ENCODE measurements around the gene AKAP9. TPM values are rescaled to one million over a fixed set of nuclear protein-coding genes. Genes with fewer than 3 reads are reported as not detected.
"Not testable (repeated sequence)": the region's sequence is repeated elsewhere in the genome, so short reads cannot be mapped to it uniquely, and the experiment has no call there.

AKAP9 gene
- total RNA-seq, 6 experiments from 2014 or later, result 24.6 to 30.4 (median 26.4) TPM

GRCh38 chr7:91973639-91974038 is 33.0 kb downstream of the AKAP9 start:
- TF ChIP-seq CTCF (IDR thresholded peaks at IDR 0.05), result no peak
- DNase-seq, result no peak
- H3K27ac Mint-ChIP-seq, result no peak overlapping the region
- H3K4me3 Mint-ChIP-seq, result no peak overlapping the region
- H3K36me3 Mint-ChIP-seq (ENCODE audit: low read depth), result no peaks in the 10 kb centered on the region; the same call in 1 of the 2 replicates
- no peaks in the 10 kb centered on the region for H3K9me3 Mint-ChIP-seq
- H3K4me1 Mint-ChIP-seq (ENCODE audit: low read depth), result peaks cover 8% of the 10 kb centered on the region; the same call in 1 of the 2 replicates
- H3K27me3 Mint-ChIP-seq (ENCODE audit: insufficient read depth), result no peaks in the 10 kb centered on the region

GRCh38 chr7:91974066-91974465 is 33.4 kb downstream of the AKAP9 start:
- H3K4me3 Mint-ChIP-seq, result no peak overlapping the region
- DNase-seq, result no peak
- H3K9me3 Mint-ChIP-seq, result no peaks in the 10 kb centered on the region
- no peak for TF ChIP-seq CTCF (IDR thresholded peaks at IDR 0.05)
- peaks cover 8% of the 10 kb centered on the region; the same call in 1 of the 2 replicates for H3K4me1 Mint-ChIP-seq (ENCODE audit: low read depth)
- H3K27me3 Mint-ChIP-seq (ENCODE audit: insufficient read depth), result no peaks in the 10 kb centered on the region
- no peak overlapping the region for H3K27ac Mint-ChIP-seq
- H3K36me3 Mint-ChIP-seq (ENCODE audit: low read depth), result no peaks in the 10 kb centered on the region; the same call in 1 of the 2 replicates

GRCh38 chr7:91976743-91977142 is 36.1 kb downstream of the AKAP9 start:
- Mint-ChIP-seq H3K4me1 (ENCODE audit: low read depth) (peaks cover 8% of the 10 kb centered on the region; the same call in 1 of the 2 replicates), H3K27me3 (ENCODE audit: insufficient read depth) (no peaks in the 10 kb centered on the region), H3K27ac (no peak overlapping the region), H3K36me3 (ENCODE audit: low read depth) (no peaks in the 10 kb centered on the region; the same call in 1 of the 2 replicates), H3K4me3 (no peak overlapping the region), H3K9me3 (no peaks in the 10 kb centered on the region)
- no peak for DNase-seq
- no peak for TF ChIP-seq CTCF (IDR thresholded peaks at IDR 0.05)

- TF ChIP-seq CTCF (IDR thresholded peaks at IDR 0.05), result no peak
- Mint-ChIP-seq H3K9me3 (peaks cover 8% of the 10 kb centered on the region; the same call in 1 of the 2 replicates), H3K27me3 (ENCODE audit: insufficient read depth) (peaks cover 3% of the 10 kb centered on the region; the same call in 1 of the 2 replicates), H3K36me3 (ENCODE audit: low read depth) (peaks cover 24% of the 10 kb centered on the region), H3K27ac (no peak overlapping the region), H3K4me3 (no peak overlapping the region), H3K4me1 (ENCODE audit: low read depth) (no peaks in the 10 kb centered on the region; the same call in 1 of the 2 replicates)
- no peak for DNase-seq
These were observed 38.9 kb downstream of the AKAP9 start for GRCh38 chr7:91979590-91979989.

- not testable (repeated sequence) for H3K9me3 Mint-ChIP-seq; H3K4me3 Mint-ChIP-seq; H3K27ac Mint-ChIP-seq; DNase-seq; H3K4me1 Mint-ChIP-seq (ENCODE audit: low read depth); H3K27me3 Mint-ChIP-seq (ENCODE audit: insufficient read depth)
- peaks cover 30% of the 10 kb centered on the region for H3K36me3 Mint-ChIP-seq (ENCODE audit: low read depth)
These were observed 41.7 kb downstream of the AKAP9 start for GRCh38 chr7:91982352-91982751.

GRCh38 chr7:91988213-91988612 is 47.6 kb downstream of the AKAP9 start:
- Mint-ChIP-seq H3K27me3 (ENCODE audit: insufficient read depth) (no peaks in the 10 kb centered on the region; the same call in 1 of the 2 replicates), H3K4me3 (no peak overlapping the region), H3K27ac (no peak overlapping the region), H3K4me1 (ENCODE audit: low read depth) (no peaks in the 10 kb centered on the region), H3K36me3 (ENCODE audit: low read depth) (peaks cover 16% of the 10 kb centered on the region), H3K9me3 (no peaks in the 10 kb centered on the region)
- no peak for TF ChIP-seq CTCF (IDR thresholded peaks at IDR 0.05)
- no peak for DNase-seq
